ENCODE results near the gene SEC14L5.

DNA sequence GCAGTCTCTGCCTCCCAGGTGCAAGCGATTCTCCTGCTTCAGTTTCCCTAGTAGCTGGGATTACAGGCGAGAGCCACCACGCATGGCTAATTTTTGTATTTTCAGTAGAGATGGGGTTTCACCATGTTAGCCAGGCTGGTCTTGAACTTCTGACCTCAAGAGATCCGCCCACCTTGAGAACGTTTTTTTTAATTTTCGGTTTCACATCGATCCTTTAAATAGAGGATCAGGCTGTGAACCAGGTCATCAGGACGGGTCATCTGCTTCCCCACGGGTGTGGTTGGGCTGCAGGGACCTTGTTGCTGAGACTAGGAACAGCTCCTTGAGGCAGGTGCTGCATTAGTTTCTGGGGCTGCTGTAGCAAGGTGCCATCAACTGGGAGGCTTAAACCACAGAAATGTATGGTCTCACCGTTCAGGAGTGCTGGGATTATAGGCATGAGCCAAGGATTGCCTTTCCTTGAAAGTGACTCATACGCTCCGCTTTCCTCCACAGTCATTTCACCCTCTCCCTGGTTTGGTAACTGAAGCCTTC, 83.5 kb downstream of the SEC14L5 start:
- TF ChIP-seq TAF1 (IDR thresholded peaks at IDR 0.05; ENCODE audit: borderline replicate concordance, low read depth, low read length) (no peak), POLR2A (IDR thresholded peaks at IDR 0.05; ENCODE audit: low read depth, low read length) (peak; percentile 23; the same call in 1 of the 2 replicates)
